ENCODE data around the gene PNMT. TPM values are rescaled to one million over a fixed set of nuclear protein-coding genes. Genes with fewer than 3 reads are reported as not detected.

PNMT gene
- total RNA-seq, 1 experiment from 2014 or later, result 1.4 TPM

GRCh38 chr17:39687546-39688474, 19.6 kb downstream of the PNMT start, which contains the start of gene PGAP3:
Gene PGAP3 (minus strand): TSS chr17:39688057. CDS start chr17:39688014, 43 bp downstream.
- POLR2A ChIA-PET (ENCODE audit: unreplicated experiment), result interaction anchor here (1.0 kb wide), 2 partner anchors 16 to 31 kb away, joined by 3 to 5 read pairs; no protein-coding TSS in a partner anchor
- peak within 1 kb of the TSS; percentile 94 for H2AFZ ChIP-seq (ENCODE audit: low read length)
- H3K4me2 ChIP-seq (ENCODE audit: low read length), result peak within 1 kb of the TSS; percentile 94
- intact Hi-C loops (cut with micrococcal nuclease), result no loop called here
- H3K4me3 ChIP-seq (ENCODE audit: low read length), result peak within 1 kb of the TSS; percentile 86
- TSS peak; percentile 97 for BruUV-seq (replicated peaks)
- peak within 1 kb of the TSS; percentile 82 for H3K9ac ChIP-seq (ENCODE audit: low read length)
- peak within 1 kb of the TSS; percentile 83 for H3K27ac ChIP-seq (ENCODE audit: low read length)
- no peaks in the 10 kb centered on the region for H3K9me3 ChIP-seq (ENCODE audit: low read length)
- CTCF ChIA-PET, result interaction anchor here (0.6 kb wide), 1 partner anchor 175 kb away, joined by 3 read pairs; no protein-coding TSS in a partner anchor
- H3K9me2 ChIP-seq (replicated peaks; ENCODE audit: low read length), result no peaks in the 10 kb centered on the region
- H3F3A ChIP-seq (ENCODE audit: low read length, unreplicated experiment), result peaks cover 8% of the 10 kb centered on the region
- DNase-seq, result peak; percentile 85
- peaks cover 16% of the 10 kb centered on the region for H3K4me1 ChIP-seq (ENCODE audit: insufficient read depth, low read length)
- no peaks in the 10 kb centered on the region for H3K27me3 ChIP-seq (ENCODE audit: low read length)
- no peaks in the 10 kb centered on the region for H4K20me1 ChIP-seq (ENCODE audit: low read length)
- no peaks in the 10 kb centered on the region for H3K79me2 ChIP-seq (ENCODE audit: low read length)
- TF ChIP-seq CTCF (conservative IDR thresholded peaks at IDR 0.05; ENCODE audit: low read depth, low read length) (no peak), EZH2 (IDR thresholded peaks at IDR 0.05; ENCODE audit: low read length, unreplicated experiment) (no peak), EZH2phosphoT487 (IDR thresholded peaks at IDR 0.05; ENCODE audit: borderline replicate concordance, low read length) (no peak)
- peak; percentile 91 for ATAC-seq
- H3K36me3 ChIP-seq (ENCODE audit: low read depth, low read length), result no peaks in the 10 kb centered on the region

- no peak for ATAC-seq
- intact Hi-C loops (cut with micrococcal nuclease), result no loop called here
Observed at GRCh38 chr17:39688475-39688835, 20.2 kb downstream of the PNMT start.

More at GRCh38 chr17:39688475-39688835, 20.2 kb downstream of the PNMT start:
- H3K9me3 ChIP-seq (ENCODE audit: low read length), result no peaks in the 10 kb centered on the region
- H3K27ac ChIP-seq (ENCODE audit: low read length), result peak overlapping the region; percentile 83
- H3K9me2 ChIP-seq (replicated peaks; ENCODE audit: low read length), result no peaks in the 10 kb centered on the region
- no peaks in the 10 kb centered on the region for H3K36me3 ChIP-seq (ENCODE audit: low read depth, low read length)
- TF ChIP-seq CTCF (conservative IDR thresholded peaks at IDR 0.05; ENCODE audit: low read depth, low read length) (no peak), EZH2 (IDR thresholded peaks at IDR 0.05; ENCODE audit: low read length, unreplicated experiment) (no peak), EZH2phosphoT487 (IDR thresholded peaks at IDR 0.05; ENCODE audit: borderline replicate concordance, low read length) (no peak)
- no peak for DNase-seq
- POLR2A ChIA-PET (ENCODE audit: unreplicated experiment), result interaction anchor here (1.0 kb wide), 2 partner anchors 15 to 30 kb away, joined by 3 to 5 read pairs; no protein-coding TSS in a partner anchor
- peak overlapping the region; percentile 94 for H2AFZ ChIP-seq (ENCODE audit: low read length)
- H4K20me1 ChIP-seq (ENCODE audit: low read length), result no peaks in the 10 kb centered on the region
- H3F3A ChIP-seq (ENCODE audit: low read length, unreplicated experiment), result peaks cover 8% of the 10 kb centered on the region
- H3K9ac ChIP-seq (ENCODE audit: low read length), result peak overlapping the region; percentile 82
- BruUV-seq (replicated peaks), result no TSS peak
- no peaks in the 10 kb centered on the region for H3K79me2 ChIP-seq (ENCODE audit: low read length)
- peak overlapping the region; percentile 94 for H3K4me2 ChIP-seq (ENCODE audit: low read length)
- peak overlapping the region; percentile 86 for H3K4me3 ChIP-seq (ENCODE audit: low read length)
- H3K27me3 ChIP-seq (ENCODE audit: low read length), result no peaks in the 10 kb centered on the region
- CTCF ChIA-PET, result interaction anchor here (0.6 kb wide), 1 partner anchor 175 kb away, joined by 3 read pairs; no protein-coding TSS in a partner anchor
- H3K4me1 ChIP-seq (ENCODE audit: insufficient read depth, low read length), result peaks cover 16% of the 10 kb centered on the region
